H1 (cell line): ENCODE data around the gene ALK. TPM values are rescaled to one million over a fixed set of nuclear protein-coding genes. Genes with fewer than 3 reads are reported as not detected.

Experiments
- ASH2L ChIP-seq: fragments of 200-600, 300-600 bp; sonication (generic); IDR thresholded peaks from one replicate; pipeline ENCODE4 v1.7.1; 2017; ENCODE audit warnings: low read length
- CBX8 ChIP-seq: fragments of 300-800, 300-1000 bp; sonication (generic); IDR thresholded peaks from 2 replicates; pipeline ENCODE4 v1.7.1; 2016; ENCODE audit warnings: low read depth, low read length, borderline replicate concordance
- CHD2 ChIP-seq: IDR thresholded peaks from 2 replicates; pipeline ENCODE4 v1.6.1; 2012; ENCODE audit warnings: low read length, improper control_type of control experiment
- CTBP2 ChIP-seq: IDR thresholded peaks from 2 replicates; pipeline ENCODE4 v1.7.0; 2011; ENCODE audit warnings: borderline replicate concordance, mild to moderate bottlenecking, moderate library complexity, mixed read lengths, low read length; ENCODE audit not compliant: insufficient read depth, insufficient read length
- HDAC6 ChIP-seq: IDR thresholded peaks from one replicate; pipeline ENCODE4 v1.7.1; 2012; ENCODE audit warnings: low read depth, mild to moderate bottlenecking, inconsistent platforms, low read length, moderate library complexity
- JUND ChIP-seq: IDR thresholded peaks from 2 replicates; pipeline ENCODE4 v1.6.1; 2011; ENCODE audit warnings: mild to moderate bottlenecking, improper control_type of control experiment, low read length
- KDM5A ChIP-seq: fragments of 200-600 bp; IDR thresholded peaks from 2 replicates; pipeline ENCODE4 v1.7.1; 2012; ENCODE audit warnings: mild to moderate bottlenecking, low read length, inconsistent platforms, mixed read lengths
- SP1 ChIP-seq: IDR thresholded peaks from 2 replicates; pipeline ENCODE4 v1.6.1; 2011; ENCODE audit warnings: low read depth, low read length
- polyA plus RNA-seq, 7 experiments: library from polyadenylated mRNA; depleted of rRNA in 3 of 7; stranded (reverse) in 5 of 7; unstranded in 2 of 7; fragments of >200 nt in 5 of 7; fragments of 200-250 nt in 2 of 7; gene quantifications; 1 replicate in 5 of 7; 2 replicates in 1 of 7; 4 replicates in 1 of 7; pipeline versions ENCODE4 v1.2.1 to v1.2.3, GENCODE V29; 2011 to 2013; ENCODE audit warnings: missing spikeins in 2 of 7, mixed read lengths in 2 of 7
- total RNA-seq: library from RNA; stranded (reverse); fragmentation: NEBNext Ultra II Directional; extraction: Animal tissue kit (Norgen Biotek cat#: 25700); gene quantifications from 2 replicates; pipeline ENCODE4 v1.2.1, GENCODE V29; 2021
- TF ChIP-seq, protein P1 (sequence below): fragments of 300-600 bp; sonication (generic); IDR thresholded peaks from 2 replicates; pipeline ENCODE4 v1.7.1; 2012; ENCODE audit warnings: low read length, moderate library complexity, mild to moderate bottlenecking, inconsistent platforms; ENCODE audit not compliant: insufficient replicate concordance

Gene ALK
- total and polyA plus RNA-seq, 2 of the 8 experiments (the other 6 are each of a cell fraction or from before 2014, with no cell fraction given) = 0.02 to 0.09 TPM

DNA sequence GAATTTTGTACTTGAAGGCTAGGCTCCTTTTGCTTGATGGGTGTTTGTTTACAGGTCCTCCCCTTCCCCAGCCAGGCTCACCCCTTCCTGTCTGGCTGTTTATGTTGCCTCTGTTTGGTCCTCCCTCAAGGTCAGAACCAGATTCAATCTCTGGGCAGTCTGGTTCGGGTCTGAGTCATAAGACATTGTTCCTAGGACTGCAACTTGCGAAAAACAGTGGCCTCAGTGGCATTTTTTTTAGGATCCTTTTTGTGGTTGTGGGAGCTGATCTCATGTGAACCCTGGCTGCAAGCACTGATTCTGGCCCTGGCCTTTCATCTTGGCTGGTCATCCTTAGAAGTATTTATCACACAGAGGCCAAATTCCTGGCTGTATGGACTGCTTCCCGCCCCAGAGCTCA is 435.8 kb downstream of the ALK start (continued):
- TF ChIP-seq CTBP2 = no peak
- TF ChIP-seq SP1 = no peak
- no peak for TF ChIP-seq HDAC6
- TF ChIP-seq KDM5A = no peak
- TF ChIP-seq CBX8 = no peak
- no peak for TF ChIP-seq JUND
- no peak for TF ChIP-seq CHD2
- TF ChIP-seq ASH2L = no peak
- TF ChIP-seq, protein P1, sequence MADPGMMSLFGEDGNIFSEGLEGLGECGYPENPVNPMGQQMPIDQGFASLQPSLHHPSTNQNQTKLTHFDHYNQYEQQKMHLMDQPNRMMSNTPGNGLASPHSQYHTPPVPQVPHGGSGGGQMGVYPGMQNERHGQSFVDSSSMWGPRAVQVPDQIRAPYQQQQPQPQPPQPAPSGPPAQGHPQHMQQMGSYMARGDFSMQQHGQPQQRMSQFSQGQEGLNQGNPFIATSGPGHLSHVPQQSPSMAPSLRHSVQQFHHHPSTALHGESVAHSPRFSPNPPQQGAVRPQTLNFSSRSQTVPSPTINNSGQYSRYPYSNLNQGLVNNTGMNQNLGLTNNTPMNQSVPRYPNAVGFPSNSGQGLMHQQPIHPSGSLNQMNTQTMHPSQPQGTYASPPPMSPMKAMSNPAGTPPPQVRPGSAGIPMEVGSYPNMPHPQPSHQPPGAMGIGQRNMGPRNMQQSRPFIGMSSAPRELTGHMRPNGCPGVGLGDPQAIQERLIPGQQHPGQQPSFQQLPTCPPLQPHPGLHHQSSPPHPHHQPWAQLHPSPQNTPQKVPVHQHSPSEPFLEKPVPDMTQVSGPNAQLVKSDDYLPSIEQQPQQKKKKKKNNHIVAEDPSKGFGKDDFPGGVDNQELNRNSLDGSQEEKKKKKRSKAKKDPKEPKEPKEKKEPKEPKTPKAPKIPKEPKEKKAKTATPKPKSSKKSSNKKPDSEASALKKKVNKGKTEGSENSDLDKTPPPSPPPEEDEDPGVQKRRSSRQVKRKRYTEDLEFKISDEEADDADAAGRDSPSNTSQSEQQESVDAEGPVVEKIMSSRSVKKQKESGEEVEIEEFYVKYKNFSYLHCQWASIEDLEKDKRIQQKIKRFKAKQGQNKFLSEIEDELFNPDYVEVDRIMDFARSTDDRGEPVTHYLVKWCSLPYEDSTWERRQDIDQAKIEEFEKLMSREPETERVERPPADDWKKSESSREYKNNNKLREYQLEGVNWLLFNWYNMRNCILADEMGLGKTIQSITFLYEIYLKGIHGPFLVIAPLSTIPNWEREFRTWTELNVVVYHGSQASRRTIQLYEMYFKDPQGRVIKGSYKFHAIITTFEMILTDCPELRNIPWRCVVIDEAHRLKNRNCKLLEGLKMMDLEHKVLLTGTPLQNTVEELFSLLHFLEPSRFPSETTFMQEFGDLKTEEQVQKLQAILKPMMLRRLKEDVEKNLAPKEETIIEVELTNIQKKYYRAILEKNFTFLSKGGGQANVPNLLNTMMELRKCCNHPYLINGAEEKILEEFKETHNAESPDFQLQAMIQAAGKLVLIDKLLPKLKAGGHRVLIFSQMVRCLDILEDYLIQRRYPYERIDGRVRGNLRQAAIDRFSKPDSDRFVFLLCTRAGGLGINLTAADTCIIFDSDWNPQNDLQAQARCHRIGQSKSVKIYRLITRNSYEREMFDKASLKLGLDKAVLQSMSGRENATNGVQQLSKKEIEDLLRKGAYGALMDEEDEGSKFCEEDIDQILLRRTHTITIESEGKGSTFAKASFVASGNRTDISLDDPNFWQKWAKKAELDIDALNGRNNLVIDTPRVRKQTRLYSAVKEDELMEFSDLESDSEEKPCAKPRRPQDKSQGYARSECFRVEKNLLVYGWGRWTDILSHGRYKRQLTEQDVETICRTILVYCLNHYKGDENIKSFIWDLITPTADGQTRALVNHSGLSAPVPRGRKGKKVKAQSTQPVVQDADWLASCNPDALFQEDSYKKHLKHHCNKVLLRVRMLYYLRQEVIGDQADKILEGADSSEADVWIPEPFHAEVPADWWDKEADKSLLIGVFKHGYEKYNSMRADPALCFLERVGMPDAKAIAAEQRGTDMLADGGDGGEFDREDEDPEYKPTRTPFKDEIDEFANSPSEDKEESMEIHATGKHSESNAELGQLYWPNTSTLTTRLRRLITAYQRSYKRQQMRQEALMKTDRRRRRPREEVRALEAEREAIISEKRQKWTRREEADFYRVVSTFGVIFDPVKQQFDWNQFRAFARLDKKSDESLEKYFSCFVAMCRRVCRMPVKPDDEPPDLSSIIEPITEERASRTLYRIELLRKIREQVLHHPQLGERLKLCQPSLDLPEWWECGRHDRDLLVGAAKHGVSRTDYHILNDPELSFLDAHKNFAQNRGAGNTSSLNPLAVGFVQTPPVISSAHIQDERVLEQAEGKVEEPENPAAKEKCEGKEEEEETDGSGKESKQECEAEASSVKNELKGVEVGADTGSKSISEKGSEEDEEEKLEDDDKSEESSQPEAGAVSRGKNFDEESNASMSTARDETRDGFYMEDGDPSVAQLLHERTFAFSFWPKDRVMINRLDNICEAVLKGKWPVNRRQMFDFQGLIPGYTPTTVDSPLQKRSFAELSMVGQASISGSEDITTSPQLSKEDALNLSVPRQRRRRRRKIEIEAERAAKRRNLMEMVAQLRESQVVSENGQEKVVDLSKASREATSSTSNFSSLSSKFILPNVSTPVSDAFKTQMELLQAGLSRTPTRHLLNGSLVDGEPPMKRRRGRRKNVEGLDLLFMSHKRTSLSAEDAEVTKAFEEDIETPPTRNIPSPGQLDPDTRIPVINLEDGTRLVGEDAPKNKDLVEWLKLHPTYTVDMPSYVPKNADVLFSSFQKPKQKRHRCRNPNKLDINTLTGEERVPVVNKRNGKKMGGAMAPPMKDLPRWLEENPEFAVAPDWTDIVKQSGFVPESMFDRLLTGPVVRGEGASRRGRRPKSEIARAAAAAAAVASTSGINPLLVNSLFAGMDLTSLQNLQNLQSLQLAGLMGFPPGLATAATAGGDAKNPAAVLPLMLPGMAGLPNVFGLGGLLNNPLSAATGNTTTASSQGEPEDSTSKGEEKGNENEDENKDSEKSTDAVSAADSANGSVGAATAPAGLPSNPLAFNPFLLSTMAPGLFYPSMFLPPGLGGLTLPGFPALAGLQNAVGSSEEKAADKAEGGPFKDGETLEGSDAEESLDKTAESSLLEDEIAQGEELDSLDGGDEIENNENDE = no peak
- TF ChIP-seq, all 59 proteins: peak for 0
